ENCODE data around the gene LKAAEAR1. TPM values are rescaled to one million over a fixed set of nuclear protein-coding genes. Genes with fewer than 3 reads are reported as not detected.

LKAAEAR1 gene
- total and polyA plus RNA-seq, 2 experiments from 2014 or later = 1.2 TPM; not detected in 1

- no peak overlapping the region for H2AFZ ChIP-seq
- H3K9me2 ChIP-seq (replicated peaks; ENCODE audit: insufficient read depth) = no peaks in the 10 kb centered on the region
- H3K27ac ChIP-seq = no peak overlapping the region
- no peak for DNase-seq (ENCODE audit: low spot score)
- 91% methylated on average over 18 of the region's 18 CpGs for WGBS (ENCODE audit: low lambda C conversion rate, missing lambda C conversion rate)
- no peaks in the 10 kb centered on the region for H3K36me3 ChIP-seq (replicated peaks; ENCODE audit: insufficient read depth, low read depth)
- no peak for TF ChIP-seq CTCF (IDR thresholded peaks at IDR 0.05; ENCODE audit: poor library complexity)
- TF ChIP-seq EZH2 (IDR thresholded peaks at IDR 0.05; ENCODE audit: borderline replicate concordance) = no peak
- TF ChIP-seq EZH2phosphoT487 (IDR thresholded peaks at IDR 0.05; ENCODE audit: low read depth, severe bottlenecking, unreplicated experiment) = no peak
- H3K4me2 ChIP-seq = no peak overlapping the region
- H3K4me3 ChIP-seq = no peak overlapping the region
- H3K79me2 ChIP-seq = no peaks in the 10 kb centered on the region
- H3K27me3 ChIP-seq = no peaks in the 10 kb centered on the region
- no peaks in the 10 kb centered on the region for H3K4me1 ChIP-seq (ENCODE audit: insufficient read depth)
- H4K20me1 ChIP-seq (ENCODE audit: insufficient read depth, poor library complexity, severe bottlenecking) = no peaks in the 10 kb centered on the region
- no peaks in the 10 kb centered on the region for H3K9me3 ChIP-seq (ENCODE audit: low read depth)
Measured at GRCh38 chr20:64112691-64113443, 28.7 kb upstream of the LKAAEAR1 start.

- TF ChIP-seq CTCF (IDR thresholded peaks at IDR 0.05; ENCODE audit: poor library complexity) = no peak
- TF ChIP-seq EZH2 (IDR thresholded peaks at IDR 0.05; ENCODE audit: borderline replicate concordance) = no peak
- TF ChIP-seq EZH2phosphoT487 (IDR thresholded peaks at IDR 0.05; ENCODE audit: low read depth, severe bottlenecking, unreplicated experiment) = no peak
Measured at GRCh38 chr20:64111841-64112641, 27.8 kb upstream of the LKAAEAR1 start.

GRCh38 chr20:64110411-64111068 is 26.3 kb upstream of the LKAAEAR1 start:
- H3K4me2 ChIP-seq = no peak overlapping the region
- H3K36me3 ChIP-seq (replicated peaks; ENCODE audit: insufficient read depth, low read depth) = no peaks in the 10 kb centered on the region
- WGBS (ENCODE audit: low lambda C conversion rate, missing lambda C conversion rate) = 93% methylated on average over 10 of the region's 10 CpGs
- no peaks in the 10 kb centered on the region for H3K4me1 ChIP-seq (ENCODE audit: insufficient read depth)
- H3K27me3 ChIP-seq = no peaks in the 10 kb centered on the region
- H3K9me3 ChIP-seq (ENCODE audit: low read depth) = no peaks in the 10 kb centered on the region
- no peaks in the 10 kb centered on the region for H4K20me1 ChIP-seq (ENCODE audit: insufficient read depth, poor library complexity, severe bottlenecking)
- no peak overlapping the region for H3K4me3 ChIP-seq
- no peak for DNase-seq (ENCODE audit: low spot score)
- TF ChIP-seq EZH2phosphoT487 (IDR thresholded peaks at IDR 0.05; ENCODE audit: low read depth, severe bottlenecking, unreplicated experiment) = no peak
- no peak for TF ChIP-seq CTCF (IDR thresholded peaks at IDR 0.05; ENCODE audit: poor library complexity)
- TF ChIP-seq EZH2 (IDR thresholded peaks at IDR 0.05; ENCODE audit: borderline replicate concordance) = no peak
- H3K27ac ChIP-seq = no peak overlapping the region
- no peak overlapping the region for H2AFZ ChIP-seq
- H3K79me2 ChIP-seq = no peaks in the 10 kb centered on the region
- no peaks in the 10 kb centered on the region for H3K9me2 ChIP-seq (replicated peaks; ENCODE audit: insufficient read depth)

More at GRCh38 chr20:64111841-64112641, 27.8 kb upstream of the LKAAEAR1 start:
- Histone ChIP-seq H3K4me3 (no peak overlapping the region), H3K4me1 (ENCODE audit: insufficient read depth) (no peaks in the 10 kb centered on the region), H2AFZ (no peak overlapping the region), H4K20me1 (ENCODE audit: insufficient read depth, poor library complexity, severe bottlenecking) (no peaks in the 10 kb centered on the region), H3K79me2 (no peaks in the 10 kb centered on the region), H3K4me2 (no peak overlapping the region), H3K36me3 (replicated peaks; ENCODE audit: insufficient read depth, low read depth) (no peaks in the 10 kb centered on the region), H3K9me3 (ENCODE audit: low read depth) (no peaks in the 10 kb centered on the region), H3K9me2 (replicated peaks; ENCODE audit: insufficient read depth) (no peaks in the 10 kb centered on the region), H3K27me3 (no peaks in the 10 kb centered on the region), H3K27ac (no peak overlapping the region)
- WGBS (ENCODE audit: low lambda C conversion rate, missing lambda C conversion rate) = 87% methylated on average over 19 of the region's 19 CpGs
- no peak for DNase-seq (ENCODE audit: low spot score)

All from hepatocyte (in vitro differentiated cells).